HL-60 (cell line): ENCODE measurements around the gene TEX9.
A peak's percentile ranks its signal among the peaks of the same experiment; 100 is the strongest.

Experiments used
- DNase-seq, 2 experiments: peaks; one replicate each; pipeline ENCODE4 v3.0.0-alpha.2; 2010 to 2020; ENCODE audit warnings: low read depth in 1 of 2, low spot score in 1 of 2
- H3K27ac ChIP-seq: fragments of 250-450 bp; sonication (Bioruptor Pico); replicated peaks from 2 replicates; pipeline ENCODE4 v1.5.1; 2020; ENCODE audit warnings: mild to moderate bottlenecking, moderate library complexity
- H3K27me3 ChIP-seq: fragments of 250-450 bp; sonication (Bioruptor Pico); 2 replicates; pipeline ENCODE4 v1.5.1; 2021; ENCODE audit warnings: mild to moderate bottlenecking, moderate library complexity; ENCODE audit not compliant: insufficient read depth, poor library complexity, severe bottlenecking
- H3K4me3 ChIP-seq: replicated peaks from 2 replicates; pipeline ENCODE4 v1.5.1; 2011; ENCODE audit warnings: mild to moderate bottlenecking, control low read depth, low read length; ENCODE audit not compliant: insufficient read depth
- GABPA ChIP-seq: IDR thresholded peaks from 2 replicates; pipeline ENCODE4 v1.6.1; 2012; ENCODE audit warnings: low read depth
- POLR2AphosphoS5 ChIP-seq: IDR thresholded peaks from 2 replicates; pipeline ENCODE4 v1.6.1; 2012; ENCODE audit warnings: low read depth
- SPI1 ChIP-seq: IDR thresholded peaks from 2 replicates; pipeline ENCODE4 v1.6.1; 2012; ENCODE audit warnings: low read depth, mild to moderate bottlenecking, borderline replicate concordance
- TF ChIP-seq, protein P1 (sequence below): IDR thresholded peaks from one replicate; pipeline ENCODE4 v1.5.1; 2011; ENCODE audit warnings: low read length, control low read depth, inconsistent platforms; ENCODE audit not compliant: insufficient read depth
- TF ChIP-seq, protein P2 (sequence below): IDR thresholded peaks from 2 replicates; pipeline ENCODE4 v1.6.1; 2012; ENCODE audit warnings: low read depth; ENCODE audit not compliant: insufficient replicate concordance

TEX9 gene

DNA sequence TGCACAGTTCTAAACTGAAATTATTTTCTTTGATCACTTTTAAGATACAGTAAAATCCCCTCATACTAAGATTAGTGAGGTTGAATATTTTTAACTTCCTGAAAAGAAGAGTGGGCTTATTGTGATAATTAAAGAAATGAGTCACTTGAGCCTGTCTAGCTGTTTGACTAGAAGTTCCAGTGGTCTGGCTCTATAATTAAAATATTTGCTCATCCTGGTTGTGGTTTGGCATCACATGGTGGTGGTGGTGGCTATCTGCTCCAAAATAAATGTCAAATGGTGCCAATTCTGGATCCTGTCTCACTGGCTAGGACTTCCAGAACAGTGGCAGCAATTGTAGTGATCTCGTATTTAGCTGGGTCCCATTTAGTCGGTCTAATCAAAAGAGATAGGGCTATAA, 8.6 kb upstream of the TEX9 start:
- no peak for DNase-seq
- no peak overlapping the region for H3K27ac ChIP-seq

DNA sequence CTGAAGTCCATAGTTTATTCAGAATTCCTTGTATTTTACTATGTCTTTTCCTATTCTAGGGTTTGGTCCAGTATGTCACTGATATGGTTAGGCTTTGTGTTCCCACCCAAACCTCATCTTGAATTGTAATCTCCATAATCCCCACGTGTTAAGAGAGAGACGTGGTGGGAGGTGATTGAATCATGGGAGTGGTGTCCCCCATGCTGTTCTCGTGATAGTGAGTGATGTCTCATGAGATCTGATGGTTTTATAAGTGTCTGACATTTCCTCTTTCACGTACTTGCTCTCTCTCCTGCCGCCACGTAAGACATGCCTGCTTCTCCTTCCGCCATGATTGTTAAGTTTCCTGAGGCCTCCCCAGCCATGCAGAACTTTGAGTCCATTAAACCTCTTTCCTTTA, 6.6 kb upstream of the TEX9 start:
- Histone ChIP-seq H3K27me3 (no peaks in the 10 kb centered on the region), H3K4me3 (no peak overlapping the region), H3K27ac (no peak overlapping the region)
- no peak for DNase-seq
- TF ChIP-seq, protein P1, sequence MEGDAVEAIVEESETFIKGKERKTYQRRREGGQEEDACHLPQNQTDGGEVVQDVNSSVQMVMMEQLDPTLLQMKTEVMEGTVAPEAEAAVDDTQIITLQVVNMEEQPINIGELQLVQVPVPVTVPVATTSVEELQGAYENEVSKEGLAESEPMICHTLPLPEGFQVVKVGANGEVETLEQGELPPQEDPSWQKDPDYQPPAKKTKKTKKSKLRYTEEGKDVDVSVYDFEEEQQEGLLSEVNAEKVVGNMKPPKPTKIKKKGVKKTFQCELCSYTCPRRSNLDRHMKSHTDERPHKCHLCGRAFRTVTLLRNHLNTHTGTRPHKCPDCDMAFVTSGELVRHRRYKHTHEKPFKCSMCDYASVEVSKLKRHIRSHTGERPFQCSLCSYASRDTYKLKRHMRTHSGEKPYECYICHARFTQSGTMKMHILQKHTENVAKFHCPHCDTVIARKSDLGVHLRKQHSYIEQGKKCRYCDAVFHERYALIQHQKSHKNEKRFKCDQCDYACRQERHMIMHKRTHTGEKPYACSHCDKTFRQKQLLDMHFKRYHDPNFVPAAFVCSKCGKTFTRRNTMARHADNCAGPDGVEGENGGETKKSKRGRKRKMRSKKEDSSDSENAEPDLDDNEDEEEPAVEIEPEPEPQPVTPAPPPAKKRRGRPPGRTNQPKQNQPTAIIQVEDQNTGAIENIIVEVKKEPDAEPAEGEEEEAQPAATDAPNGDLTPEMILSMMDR = no peak
- no peak for TF ChIP-seq POLR2AphosphoS5

More for the DNA sequence above, 8.6 kb upstream of the TEX9 start:
- TF ChIP-seq GABPA (no peak), SPI1 (no peak), POLR2AphosphoS5 (no peak)
- TF ChIP-seq, protein P1 = no peak
- TF ChIP-seq, protein P2, sequence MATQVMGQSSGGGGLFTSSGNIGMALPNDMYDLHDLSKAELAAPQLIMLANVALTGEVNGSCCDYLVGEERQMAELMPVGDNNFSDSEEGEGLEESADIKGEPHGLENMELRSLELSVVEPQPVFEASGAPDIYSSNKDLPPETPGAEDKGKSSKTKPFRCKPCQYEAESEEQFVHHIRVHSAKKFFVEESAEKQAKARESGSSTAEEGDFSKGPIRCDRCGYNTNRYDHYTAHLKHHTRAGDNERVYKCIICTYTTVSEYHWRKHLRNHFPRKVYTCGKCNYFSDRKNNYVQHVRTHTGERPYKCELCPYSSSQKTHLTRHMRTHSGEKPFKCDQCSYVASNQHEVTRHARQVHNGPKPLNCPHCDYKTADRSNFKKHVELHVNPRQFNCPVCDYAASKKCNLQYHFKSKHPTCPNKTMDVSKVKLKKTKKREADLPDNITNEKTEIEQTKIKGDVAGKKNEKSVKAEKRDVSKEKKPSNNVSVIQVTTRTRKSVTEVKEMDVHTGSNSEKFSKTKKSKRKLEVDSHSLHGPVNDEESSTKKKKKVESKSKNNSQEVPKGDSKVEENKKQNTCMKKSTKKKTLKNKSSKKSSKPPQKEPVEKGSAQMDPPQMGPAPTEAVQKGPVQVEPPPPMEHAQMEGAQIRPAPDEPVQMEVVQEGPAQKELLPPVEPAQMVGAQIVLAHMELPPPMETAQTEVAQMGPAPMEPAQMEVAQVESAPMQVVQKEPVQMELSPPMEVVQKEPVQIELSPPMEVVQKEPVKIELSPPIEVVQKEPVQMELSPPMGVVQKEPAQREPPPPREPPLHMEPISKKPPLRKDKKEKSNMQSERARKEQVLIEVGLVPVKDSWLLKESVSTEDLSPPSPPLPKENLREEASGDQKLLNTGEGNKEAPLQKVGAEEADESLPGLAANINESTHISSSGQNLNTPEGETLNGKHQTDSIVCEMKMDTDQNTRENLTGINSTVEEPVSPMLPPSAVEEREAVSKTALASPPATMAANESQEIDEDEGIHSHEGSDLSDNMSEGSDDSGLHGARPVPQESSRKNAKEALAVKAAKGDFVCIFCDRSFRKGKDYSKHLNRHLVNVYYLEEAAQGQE = no peak
- Histone ChIP-seq H3K4me3 (no peak overlapping the region), H3K27me3 (no peaks in the 10 kb centered on the region)

DNA sequence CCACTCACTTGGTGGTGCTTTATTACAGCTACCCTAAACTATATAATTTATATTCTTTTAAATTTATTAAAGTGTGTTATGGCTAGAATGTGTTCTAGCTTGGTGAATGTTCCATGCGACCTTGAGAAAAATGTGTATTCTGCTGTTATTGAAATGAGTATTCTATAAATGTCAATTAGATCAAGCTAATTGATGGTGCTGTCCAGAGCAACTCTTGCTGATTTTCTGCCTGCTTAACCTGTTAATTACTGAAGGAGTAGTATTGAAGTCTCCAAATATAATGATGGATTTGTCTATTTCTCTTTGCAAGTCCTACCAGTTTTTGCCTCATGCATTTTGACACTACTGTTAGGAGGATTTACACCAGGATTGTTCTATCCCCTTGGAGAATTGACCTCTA, 3.2 kb upstream of the TEX9 start:
- no peak for DNase-seq
- no peak overlapping the region for H3K4me3 ChIP-seq
- no peak overlapping the region for H3K27ac ChIP-seq
- H3K27me3 ChIP-seq = no peaks in the 10 kb centered on the region
- TF ChIP-seq, protein P2 = peak; percentile 86
- TF ChIP-seq POLR2AphosphoS5 = no peak

DNA sequence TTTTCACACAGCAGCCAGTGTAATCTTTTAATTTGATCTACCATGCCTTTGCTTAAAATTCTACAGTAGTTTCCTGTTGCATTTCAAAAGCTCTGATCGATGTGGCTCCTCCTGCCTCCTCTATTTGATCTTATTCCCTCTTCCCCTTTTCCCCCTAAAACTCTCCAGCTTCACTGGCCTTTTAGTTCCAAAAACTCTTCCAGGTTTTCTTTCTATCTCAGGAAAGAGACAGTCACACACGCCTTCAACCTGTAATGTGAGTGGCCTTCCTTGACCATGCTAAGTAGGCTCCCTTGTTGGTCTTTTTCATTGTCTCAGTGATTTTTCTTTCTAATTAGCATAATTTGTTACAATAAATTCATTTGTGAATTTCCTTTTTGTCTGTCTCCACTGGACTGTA, 985 bp downstream of the TEX9 start:
- no peak overlapping the region for H3K27ac ChIP-seq
- no peak for DNase-seq
- H3K4me3 ChIP-seq = no peak overlapping the region
- no peaks in the 10 kb centered on the region for H3K27me3 ChIP-seq
- TF ChIP-seq, protein P1 = no peak
- no peak for TF ChIP-seq POLR2AphosphoS5
- no peak for TF ChIP-seq SPI1
- no peak for TF ChIP-seq GABPA
- TF ChIP-seq, protein P2 = no peak
